Measurements from ENCODE around the gene DIS3L2. TPM values are rescaled to one million over a fixed set of nuclear protein-coding genes. Genes with fewer than 3 reads are reported as not detected.

DIS3L2 gene
- total and polyA plus RNA-seq, 2 experiments from 2014 or later = 15.2 to 25.3 TPM

GRCh38 chr2:231987124-231987727 is 25.7 kb downstream of the DIS3L2 start (continued):
- TF ChIP-seq ZNF462 (CRISPR knock-in tag; IDR thresholded peaks at IDR 0.05) = no peak
- TF ChIP-seq NANOG (IDR thresholded peaks at IDR 0.05; ENCODE audit: borderline replicate concordance) = no peak
- TF ChIP-seq POLR2AphosphoS5 (IDR thresholded peaks at IDR 0.05; ENCODE audit: low read depth) = no peak
- TF ChIP-seq ZNF331 (CRISPR knock-in tag; IDR thresholded peaks at IDR 0.05; ENCODE audit: low read depth) = no peak
- TF ChIP-seq STAT1 (IDR thresholded peaks at IDR 0.05; ENCODE audit: unreplicated experiment) = no peak
- TF ChIP-seq ETS1 (IDR thresholded peaks at IDR 0.05) = no peak
- TF ChIP-seq EZH2 (IDR thresholded peaks at IDR 0.05; ENCODE audit: low read depth, unreplicated experiment) = no peak
- no peak for TF ChIP-seq CREB1 (CRISPR knock-in tag; IDR thresholded peaks at IDR 0.05; ENCODE audit: low read depth)
- TF ChIP-seq ZNF114 (CRISPR knock-in tag; IDR thresholded peaks at IDR 0.05) = no peak
- no peak for TF ChIP-seq JUNB (IDR thresholded peaks at IDR 0.05; ENCODE audit: unreplicated experiment)
